ENCODE data around the gene RICTOR.

GRCh38 chr5:39021413-39021812 is 52.8 kb downstream of the RICTOR start:
- no peak for TF ChIP-seq POLR2A (IDR thresholded peaks at IDR 0.05)
- TF ChIP-seq, protein P1, sequence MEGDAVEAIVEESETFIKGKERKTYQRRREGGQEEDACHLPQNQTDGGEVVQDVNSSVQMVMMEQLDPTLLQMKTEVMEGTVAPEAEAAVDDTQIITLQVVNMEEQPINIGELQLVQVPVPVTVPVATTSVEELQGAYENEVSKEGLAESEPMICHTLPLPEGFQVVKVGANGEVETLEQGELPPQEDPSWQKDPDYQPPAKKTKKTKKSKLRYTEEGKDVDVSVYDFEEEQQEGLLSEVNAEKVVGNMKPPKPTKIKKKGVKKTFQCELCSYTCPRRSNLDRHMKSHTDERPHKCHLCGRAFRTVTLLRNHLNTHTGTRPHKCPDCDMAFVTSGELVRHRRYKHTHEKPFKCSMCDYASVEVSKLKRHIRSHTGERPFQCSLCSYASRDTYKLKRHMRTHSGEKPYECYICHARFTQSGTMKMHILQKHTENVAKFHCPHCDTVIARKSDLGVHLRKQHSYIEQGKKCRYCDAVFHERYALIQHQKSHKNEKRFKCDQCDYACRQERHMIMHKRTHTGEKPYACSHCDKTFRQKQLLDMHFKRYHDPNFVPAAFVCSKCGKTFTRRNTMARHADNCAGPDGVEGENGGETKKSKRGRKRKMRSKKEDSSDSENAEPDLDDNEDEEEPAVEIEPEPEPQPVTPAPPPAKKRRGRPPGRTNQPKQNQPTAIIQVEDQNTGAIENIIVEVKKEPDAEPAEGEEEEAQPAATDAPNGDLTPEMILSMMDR (IDR thresholded peaks at IDR 0.05) = no peak
